ENCODE data around the gene DNLZ. TPM values are rescaled to one million over a fixed set of nuclear protein-coding genes. Genes with fewer than 3 reads are reported as not detected.

Gene DNLZ
- polyA plus RNA-seq, 1 donor from 2014 or later = 23.6 TPM

- Histone ChIP-seq H3K27ac (ENCODE audit: low read length) (no peak overlapping the region), H4K20me1 (ENCODE audit: insufficient read depth) (no peaks in the 10 kb centered on the region), H3K9me3 (ENCODE audit: low read length) (no peaks in the 10 kb centered on the region), H2AFZ (ENCODE audit: low read depth, low read length) (no peak overlapping the region), H3F3A (ENCODE audit: insufficient read depth, low read length, poor library complexity, severe bottlenecking) (no peaks in the 10 kb centered on the region), H3K4me3 (ENCODE audit: low read length) (no peak overlapping the region), H3K4me2 (ENCODE audit: low read length) (no peak overlapping the region), H3K79me2 (replicated peaks; ENCODE audit: insufficient read depth, low read length) (no peaks in the 10 kb centered on the region), H3K27me3 (ENCODE audit: insufficient read depth, low read depth, low read length) (no peaks in the 10 kb centered on the region), H3K9ac (ENCODE audit: low read length) (no peak overlapping the region), H3K36me3 (ENCODE audit: insufficient read depth, low read length) (no peaks in the 10 kb centered on the region), H3K9me2 (ENCODE audit: insufficient read depth, low read length) (no peaks in the 10 kb centered on the region)
- TF ChIP-seq EP300 (conservative IDR thresholded peaks at IDR 0.05; ENCODE audit: poor library complexity, severe bottlenecking) (no peak), EZH2 (IDR thresholded peaks at IDR 0.05; ENCODE audit: borderline replicate concordance, insufficient read depth, low read length, poor library complexity, severe bottlenecking) (no peak), SMC3 (conservative IDR thresholded peaks at IDR 0.05; ENCODE audit: poor library complexity) (no peak), TAF1 (IDR thresholded peaks at IDR 0.05; ENCODE audit: low read depth) (no peak), RAD21 (conservative IDR thresholded peaks at IDR 0.05) (no peak), MXI1 (conservative IDR thresholded peaks at IDR 0.05; ENCODE audit: poor library complexity, severe bottlenecking) (no peak), POLR2AphosphoS5 (IDR thresholded peaks at IDR 0.05) (no peak)
- TF ChIP-seq, protein P1, sequence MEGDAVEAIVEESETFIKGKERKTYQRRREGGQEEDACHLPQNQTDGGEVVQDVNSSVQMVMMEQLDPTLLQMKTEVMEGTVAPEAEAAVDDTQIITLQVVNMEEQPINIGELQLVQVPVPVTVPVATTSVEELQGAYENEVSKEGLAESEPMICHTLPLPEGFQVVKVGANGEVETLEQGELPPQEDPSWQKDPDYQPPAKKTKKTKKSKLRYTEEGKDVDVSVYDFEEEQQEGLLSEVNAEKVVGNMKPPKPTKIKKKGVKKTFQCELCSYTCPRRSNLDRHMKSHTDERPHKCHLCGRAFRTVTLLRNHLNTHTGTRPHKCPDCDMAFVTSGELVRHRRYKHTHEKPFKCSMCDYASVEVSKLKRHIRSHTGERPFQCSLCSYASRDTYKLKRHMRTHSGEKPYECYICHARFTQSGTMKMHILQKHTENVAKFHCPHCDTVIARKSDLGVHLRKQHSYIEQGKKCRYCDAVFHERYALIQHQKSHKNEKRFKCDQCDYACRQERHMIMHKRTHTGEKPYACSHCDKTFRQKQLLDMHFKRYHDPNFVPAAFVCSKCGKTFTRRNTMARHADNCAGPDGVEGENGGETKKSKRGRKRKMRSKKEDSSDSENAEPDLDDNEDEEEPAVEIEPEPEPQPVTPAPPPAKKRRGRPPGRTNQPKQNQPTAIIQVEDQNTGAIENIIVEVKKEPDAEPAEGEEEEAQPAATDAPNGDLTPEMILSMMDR (IDR thresholded peaks at IDR 0.05; ENCODE audit: poor library complexity, severe bottlenecking) = no peak
- TF ChIP-seq, protein P2, sequence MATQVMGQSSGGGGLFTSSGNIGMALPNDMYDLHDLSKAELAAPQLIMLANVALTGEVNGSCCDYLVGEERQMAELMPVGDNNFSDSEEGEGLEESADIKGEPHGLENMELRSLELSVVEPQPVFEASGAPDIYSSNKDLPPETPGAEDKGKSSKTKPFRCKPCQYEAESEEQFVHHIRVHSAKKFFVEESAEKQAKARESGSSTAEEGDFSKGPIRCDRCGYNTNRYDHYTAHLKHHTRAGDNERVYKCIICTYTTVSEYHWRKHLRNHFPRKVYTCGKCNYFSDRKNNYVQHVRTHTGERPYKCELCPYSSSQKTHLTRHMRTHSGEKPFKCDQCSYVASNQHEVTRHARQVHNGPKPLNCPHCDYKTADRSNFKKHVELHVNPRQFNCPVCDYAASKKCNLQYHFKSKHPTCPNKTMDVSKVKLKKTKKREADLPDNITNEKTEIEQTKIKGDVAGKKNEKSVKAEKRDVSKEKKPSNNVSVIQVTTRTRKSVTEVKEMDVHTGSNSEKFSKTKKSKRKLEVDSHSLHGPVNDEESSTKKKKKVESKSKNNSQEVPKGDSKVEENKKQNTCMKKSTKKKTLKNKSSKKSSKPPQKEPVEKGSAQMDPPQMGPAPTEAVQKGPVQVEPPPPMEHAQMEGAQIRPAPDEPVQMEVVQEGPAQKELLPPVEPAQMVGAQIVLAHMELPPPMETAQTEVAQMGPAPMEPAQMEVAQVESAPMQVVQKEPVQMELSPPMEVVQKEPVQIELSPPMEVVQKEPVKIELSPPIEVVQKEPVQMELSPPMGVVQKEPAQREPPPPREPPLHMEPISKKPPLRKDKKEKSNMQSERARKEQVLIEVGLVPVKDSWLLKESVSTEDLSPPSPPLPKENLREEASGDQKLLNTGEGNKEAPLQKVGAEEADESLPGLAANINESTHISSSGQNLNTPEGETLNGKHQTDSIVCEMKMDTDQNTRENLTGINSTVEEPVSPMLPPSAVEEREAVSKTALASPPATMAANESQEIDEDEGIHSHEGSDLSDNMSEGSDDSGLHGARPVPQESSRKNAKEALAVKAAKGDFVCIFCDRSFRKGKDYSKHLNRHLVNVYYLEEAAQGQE (IDR thresholded peaks at IDR 0.05; ENCODE audit: borderline replicate concordance) = no peak
Observed at GRCh38 chr9:136365775-136366222, 2.3 kb upstream of the DNLZ start.

DNA sequence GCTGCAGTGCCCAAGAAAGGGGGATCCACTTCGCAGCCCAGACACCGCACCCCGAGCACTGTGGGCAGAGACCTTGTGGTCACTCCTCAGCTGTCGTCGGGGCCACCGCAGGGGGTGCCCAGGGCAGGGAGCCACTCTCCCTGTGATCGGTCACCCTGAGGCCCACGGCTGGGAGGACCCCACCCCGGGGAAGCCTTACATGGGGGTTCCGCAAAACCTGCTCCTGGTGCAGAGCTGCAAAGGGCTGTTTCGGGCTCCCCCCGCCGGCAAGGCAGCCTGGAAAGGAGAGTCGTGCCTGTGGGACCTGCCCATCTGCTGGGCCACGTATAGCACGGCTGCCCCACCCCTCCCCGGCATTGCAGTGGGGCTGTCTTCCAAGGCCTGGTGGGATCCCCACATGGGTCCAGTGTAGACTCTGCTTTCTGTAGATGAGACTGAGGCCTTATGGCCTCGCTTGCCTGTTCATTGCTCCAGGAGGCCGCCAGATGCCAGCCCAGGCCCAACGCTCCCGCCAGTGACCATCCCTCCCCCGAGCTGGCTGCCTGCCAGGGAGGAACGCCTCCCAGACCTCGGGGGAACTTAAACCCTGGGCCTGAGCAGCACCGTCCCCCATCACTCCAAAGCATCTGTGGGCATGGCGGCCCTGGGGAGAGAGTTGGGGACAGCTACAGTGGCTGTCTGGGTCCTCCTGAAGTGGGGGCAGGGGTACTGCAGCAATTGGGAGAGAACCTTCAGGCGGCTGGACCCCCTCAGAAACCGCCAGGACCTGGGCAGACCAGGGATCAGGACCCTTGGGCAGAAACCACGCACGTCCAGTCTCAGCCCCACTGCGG lies 1.6 kb upstream of the DNLZ start:
- Histone ChIP-seq H3K9me2 (ENCODE audit: insufficient read depth, low read length) (no peaks in the 10 kb centered on the region), H3K4me3 (ENCODE audit: low read length) (no peak overlapping the region), H4K20me1 (ENCODE audit: insufficient read depth) (no peaks in the 10 kb centered on the region), H3K27ac (ENCODE audit: low read length) (no peak overlapping the region), H2AFZ (ENCODE audit: low read depth, low read length) (no peak overlapping the region), H3K9ac (ENCODE audit: low read length) (no peak overlapping the region), H3K9me3 (ENCODE audit: low read length) (no peaks in the 10 kb centered on the region), H3K79me2 (replicated peaks; ENCODE audit: insufficient read depth, low read length) (no peaks in the 10 kb centered on the region), H3F3A (ENCODE audit: insufficient read depth, low read length, poor library complexity, severe bottlenecking) (no peaks in the 10 kb centered on the region), H3K36me3 (ENCODE audit: insufficient read depth, low read length) (no peaks in the 10 kb centered on the region), H3K4me2 (ENCODE audit: low read length) (no peak overlapping the region), H3K27me3 (ENCODE audit: insufficient read depth, low read depth, low read length) (no peaks in the 10 kb centered on the region)
- TF ChIP-seq EP300 (conservative IDR thresholded peaks at IDR 0.05; ENCODE audit: poor library complexity, severe bottlenecking) (no peak), TAF1 (IDR thresholded peaks at IDR 0.05; ENCODE audit: low read depth) (no peak), SMC3 (conservative IDR thresholded peaks at IDR 0.05; ENCODE audit: poor library complexity) (no peak), RAD21 (conservative IDR thresholded peaks at IDR 0.05) (no peak), MXI1 (conservative IDR thresholded peaks at IDR 0.05; ENCODE audit: poor library complexity, severe bottlenecking) (no peak), EZH2 (IDR thresholded peaks at IDR 0.05; ENCODE audit: borderline replicate concordance, insufficient read depth, low read length, poor library complexity, severe bottlenecking) (no peak), POLR2AphosphoS5 (IDR thresholded peaks at IDR 0.05) (no peak)
- TF ChIP-seq, protein P2 (IDR thresholded peaks at IDR 0.05; ENCODE audit: borderline replicate concordance) = no peak
- TF ChIP-seq, protein P1 (IDR thresholded peaks at IDR 0.05; ENCODE audit: poor library complexity, severe bottlenecking) = no peak

All from neural cell (in vitro differentiated cells).